SJSA1 (cell line): Measurements from ENCODE around the gene BAIAP2. TPM values are rescaled to one million over a fixed set of nuclear protein-coding genes. Genes with fewer than 3 reads are reported as not detected.

Experiments used
- DNase-seq, 2 experiments: peaks; one replicate each; pipeline ENCODE4 v3.0.0-alpha.2; 2015 to 2020; ENCODE audit warnings: low spot score in 2 of 2, low read depth in 1 of 2
- H3K27ac ChIP-seq: fragments of 250-450 bp; sonication (Bioruptor Pico); 2 replicates; pipeline ENCODE4 v1.5.1; 2020; ENCODE audit warnings: mild to moderate bottlenecking, moderate library complexity
- H3K27me3 ChIP-seq: fragments of 250-450 bp; sonication (Bioruptor Pico); replicated peaks from 2 replicates; pipeline ENCODE4 v1.5.1; 2020; ENCODE audit warnings: mild to moderate bottlenecking, moderate library complexity
- H3K36me3 ChIP-seq: fragments of 250-450 bp; sonication (Bioruptor Pico); 2 replicates; pipeline ENCODE4 v1.5.1; 2020; ENCODE audit warnings: mild to moderate bottlenecking
- H3K4me1 ChIP-seq: fragments of 250-450 bp; sonication (Bioruptor Pico); replicated peaks from 2 replicates; pipeline ENCODE4 v1.6.1; 2021; ENCODE audit warnings: mild to moderate bottlenecking
- H3K4me3 ChIP-seq: fragments of 250-450 bp; sonication (Bioruptor Pico); 2 replicates; pipeline ENCODE4 v1.5.1; 2020; ENCODE audit warnings: mild to moderate bottlenecking
- H3K9me3 ChIP-seq: fragments of 250-450 bp; sonication (Bioruptor Pico); replicated peaks from 2 replicates; pipeline ENCODE4 v1.5.1; 2020; ENCODE audit warnings: mild to moderate bottlenecking
- total RNA-seq: library from RNA; depleted of rRNA; stranded (reverse); fragments of >200 nt; shearing (Covaris generic); gene quantifications from 2 replicates; pipeline ENCODE4 v1.2.3, GENCODE V29; 2014; rRNA removed

Gene BAIAP2, protein sequence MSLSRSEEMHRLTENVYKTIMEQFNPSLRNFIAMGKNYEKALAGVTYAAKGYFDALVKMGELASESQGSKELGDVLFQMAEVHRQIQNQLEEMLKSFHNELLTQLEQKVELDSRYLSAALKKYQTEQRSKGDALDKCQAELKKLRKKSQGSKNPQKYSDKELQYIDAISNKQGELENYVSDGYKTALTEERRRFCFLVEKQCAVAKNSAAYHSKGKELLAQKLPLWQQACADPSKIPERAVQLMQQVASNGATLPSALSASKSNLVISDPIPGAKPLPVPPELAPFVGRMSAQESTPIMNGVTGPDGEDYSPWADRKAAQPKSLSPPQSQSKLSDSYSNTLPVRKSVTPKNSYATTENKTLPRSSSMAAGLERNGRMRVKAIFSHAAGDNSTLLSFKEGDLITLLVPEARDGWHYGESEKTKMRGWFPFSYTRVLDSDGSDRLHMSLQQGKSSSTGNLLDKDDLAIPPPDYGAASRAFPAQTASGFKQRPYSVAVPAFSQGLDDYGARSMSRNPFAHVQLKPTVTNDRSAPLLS
- 37.6 and 59.5 TPM in 2 replicates for total RNA-seq

DNA sequence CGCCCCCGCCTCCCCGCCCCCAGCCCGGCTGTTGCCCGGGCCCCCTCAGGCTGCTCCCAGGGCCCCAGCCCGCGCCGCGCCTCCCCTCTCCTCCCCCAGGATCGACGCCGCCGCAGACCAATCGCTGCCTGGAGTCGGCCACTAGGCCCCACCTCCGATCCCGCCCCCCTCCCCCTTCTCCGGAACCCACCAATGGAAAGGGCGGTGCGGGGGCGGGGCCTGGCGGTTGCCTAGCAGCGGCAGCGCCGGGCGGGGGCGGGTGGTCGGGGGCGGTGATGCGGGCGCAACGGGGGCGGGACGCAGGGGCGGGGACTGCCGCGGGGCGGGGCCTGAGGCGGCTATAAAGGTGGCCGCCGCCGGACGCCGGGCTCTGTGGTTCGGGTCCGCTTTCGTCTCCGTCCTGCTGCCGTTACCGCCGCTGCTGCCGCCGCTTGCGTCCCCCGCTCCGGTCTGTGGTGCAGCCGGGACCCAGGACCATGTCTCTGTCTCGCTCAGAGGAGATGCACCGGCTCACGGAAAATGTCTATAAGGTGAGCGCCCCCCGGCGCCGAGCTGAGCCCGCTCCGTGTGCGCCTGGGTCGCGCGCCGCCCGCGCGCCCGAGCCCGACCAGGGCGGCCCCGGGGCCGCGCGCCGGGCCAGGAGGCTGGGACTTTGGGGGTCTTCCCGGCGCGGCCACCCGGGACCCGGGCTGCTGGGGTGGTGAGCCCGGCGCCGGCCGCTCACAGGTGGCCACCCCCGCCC, at the start of gene BAIAP2:
TSS of gene BAIAP2 (plus strand) at position 373 of the 742 bp plus-strand sequence. CDS start at position 477, 104 bp downstream.
- 0 out of 2 replicates have a peak, but pooled peaks cover 3% of the 10 kb centered on the region for H3K27me3 ChIP-seq
- peaks cover 48% of the 10 kb centered on the region for H3K36me3 ChIP-seq
- peak; percentile 80 to 99 for DNase-seq
- peaks cover 44% of the 10 kb centered on the region for H3K4me1 ChIP-seq
- H3K27ac ChIP-seq, result peak within 1 kb of the TSS; percentile 52; the same call in 1 of the 2 replicates
- H3K4me3 ChIP-seq, result peak within 1 kb of the TSS; percentile 86
- H3K9me3 ChIP-seq, result 0 out of 2 replicates have a peak, but pooled peaks cover 5% of the 10 kb centered on the region

DNA sequence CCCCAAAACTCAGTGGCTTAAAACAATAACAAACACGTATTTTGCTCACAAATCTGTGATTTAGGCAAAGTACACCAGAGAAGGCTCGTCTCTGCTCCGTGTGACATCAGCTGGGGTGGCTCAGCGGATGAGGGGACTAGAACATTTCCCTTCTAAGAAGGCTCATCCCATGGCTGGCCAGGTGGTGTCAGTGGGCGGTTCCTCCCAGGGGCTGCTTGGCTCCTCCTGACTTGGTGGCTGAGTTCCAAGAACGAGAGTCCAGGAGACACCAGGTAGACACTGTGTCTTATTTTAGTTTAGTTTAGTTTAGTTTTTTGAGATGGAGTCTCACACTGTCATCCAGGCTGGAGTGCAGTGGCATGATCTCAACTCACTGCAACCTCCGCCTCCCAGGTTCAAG, 48.9 kb upstream of the BAIAP2 start:
- no peak for DNase-seq
- no peaks in the 10 kb centered on the region for H3K27me3 ChIP-seq
- no peaks in the 10 kb centered on the region for H3K9me3 ChIP-seq
- no peak overlapping the region for H3K27ac ChIP-seq
- no peak overlapping the region for H3K4me3 ChIP-seq
- peaks cover 29% of the 10 kb centered on the region for H3K4me1 ChIP-seq
- no peaks in the 10 kb centered on the region for H3K36me3 ChIP-seq

DNA sequence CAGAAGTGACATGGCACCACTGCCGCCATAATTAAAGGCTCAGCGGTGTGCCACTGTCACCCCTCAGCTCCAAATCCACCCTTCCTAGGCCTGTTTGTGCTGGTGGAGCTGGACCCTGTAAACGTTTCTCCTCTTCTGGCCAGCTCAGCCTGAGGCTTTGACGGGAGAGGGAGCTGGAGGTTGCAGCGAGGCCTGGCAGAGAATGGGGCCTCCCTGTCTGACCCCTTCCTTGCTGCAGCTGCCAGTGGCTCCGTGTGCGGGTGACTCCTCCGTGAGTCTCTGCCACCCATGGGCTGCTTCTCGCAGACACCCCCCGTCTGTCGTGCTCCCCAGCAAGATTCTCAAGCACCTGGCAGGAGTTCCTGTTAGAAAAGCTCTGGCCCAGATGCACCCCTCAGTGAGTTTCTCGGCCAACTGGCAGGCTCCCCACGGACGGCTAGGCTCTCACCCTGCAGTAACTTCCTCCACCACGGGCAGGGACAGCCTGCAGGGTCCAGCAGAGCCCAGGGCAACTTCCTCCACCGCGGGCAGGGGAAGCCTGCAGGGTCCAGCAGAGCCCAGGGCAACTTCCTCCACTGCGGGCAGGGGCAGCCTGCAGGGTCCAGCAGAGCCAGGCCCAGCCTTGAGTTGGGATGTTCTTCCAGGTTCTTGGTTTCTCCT, 48.0 kb upstream of the BAIAP2 start:
- Histone ChIP-seq H3K4me1 (peaks cover 29% of the 10 kb centered on the region), H3K36me3 (peaks cover 5% of the 10 kb centered on the region), H3K4me3 (no peak overlapping the region), H3K9me3 (peaks cover 3% of the 10 kb centered on the region), H3K27ac (no peak overlapping the region), H3K27me3 (no peaks in the 10 kb centered on the region)
- no peak for DNase-seq

DNA sequence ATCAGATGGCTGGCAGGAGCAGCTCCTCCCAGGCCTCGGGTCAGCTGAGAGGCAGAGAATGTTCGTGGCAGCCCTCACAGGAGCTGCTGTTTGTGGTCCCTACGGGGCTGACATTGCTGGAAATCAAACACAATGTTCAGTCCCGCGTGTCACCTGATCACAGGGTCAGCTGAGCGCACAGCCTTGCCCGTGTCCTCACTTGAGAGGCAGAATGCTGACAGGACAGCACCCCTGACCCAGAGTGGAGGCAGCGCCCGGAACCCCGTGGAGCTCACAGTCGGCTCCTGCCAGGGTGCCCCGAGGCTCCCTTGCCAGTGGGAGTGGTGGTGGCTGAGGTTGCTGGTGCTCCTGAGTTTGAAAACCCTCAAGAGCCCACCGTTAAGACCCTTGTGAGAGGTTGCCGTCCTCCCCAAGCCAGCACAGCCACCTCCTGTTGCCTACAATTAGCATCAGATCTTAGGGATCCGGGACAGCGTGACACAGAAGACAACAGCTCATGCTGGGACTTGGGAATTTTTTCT, 47.0 kb upstream of the BAIAP2 start:
- Histone ChIP-seq H3K27ac (no peak overlapping the region), H3K4me3 (no peak overlapping the region), H3K36me3 (peaks cover 10% of the 10 kb centered on the region), H3K4me1 (peaks cover 40% of the 10 kb centered on the region), H3K9me3 (peaks cover 6% of the 10 kb centered on the region), H3K27me3 (no peaks in the 10 kb centered on the region)
- no peak for DNase-seq

DNA sequence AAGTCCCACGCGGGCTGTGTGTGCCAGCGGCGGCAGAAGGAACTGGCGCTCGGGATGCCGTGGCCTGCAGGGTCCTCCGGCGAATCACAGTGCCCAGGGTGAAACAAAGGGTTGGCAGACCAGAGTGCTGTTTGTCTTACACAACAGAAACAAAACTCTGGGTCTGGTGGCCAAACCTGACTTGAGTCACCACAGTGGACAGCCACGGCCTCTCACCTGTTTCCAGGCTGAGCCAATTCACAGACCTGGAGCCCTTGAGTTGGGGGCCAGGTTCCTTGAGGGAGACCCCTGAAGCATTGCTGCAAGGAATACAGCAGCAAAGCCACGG, 45.4 kb upstream of the BAIAP2 start:
- peak in 1 of 2 experiments; percentile 46 for DNase-seq
- peaks cover 6% of the 10 kb centered on the region for H3K9me3 ChIP-seq
- H3K27ac ChIP-seq, result no peak overlapping the region
- H3K36me3 ChIP-seq, result peaks cover 21% of the 10 kb centered on the region
- no peak overlapping the region for H3K4me3 ChIP-seq
- H3K4me1 ChIP-seq, result peaks cover 43% of the 10 kb centered on the region
- H3K27me3 ChIP-seq, result no peaks in the 10 kb centered on the region

DNA sequence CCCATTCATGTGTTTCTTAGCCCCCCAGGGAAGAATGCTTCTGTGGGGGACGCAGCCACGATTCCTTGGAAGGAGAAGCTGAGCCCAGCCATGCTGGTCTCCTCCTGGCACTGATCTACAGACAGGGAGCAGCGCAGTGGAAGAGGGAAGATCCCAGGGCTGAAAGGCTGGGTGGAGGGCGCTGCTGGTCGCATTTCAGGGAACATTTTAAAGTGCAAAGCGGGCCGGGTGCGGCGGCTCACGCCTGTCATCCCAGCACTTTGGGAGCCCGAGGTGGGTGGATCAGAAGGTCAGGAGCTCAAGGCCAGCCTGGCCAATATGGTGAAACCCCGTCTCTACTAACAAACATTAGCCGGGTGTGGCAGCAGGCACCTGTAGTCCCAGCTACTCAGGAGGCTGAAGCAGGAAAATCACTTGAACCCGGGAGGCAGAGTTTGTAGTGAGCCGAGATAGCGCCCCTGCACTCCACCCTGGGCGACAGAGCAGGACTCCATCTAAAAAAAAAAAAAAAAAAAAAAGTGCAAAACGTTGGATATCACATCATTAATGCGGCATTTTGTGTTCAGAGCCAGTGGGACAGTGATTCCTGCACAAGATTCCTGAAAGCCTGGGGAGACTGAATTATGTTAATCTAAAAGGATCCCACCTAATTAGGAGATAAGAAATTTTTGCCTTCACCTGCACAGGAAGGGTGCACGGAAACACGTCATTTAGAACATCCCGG, 43.9 kb upstream of the BAIAP2 start:
- Histone ChIP-seq H3K9me3 (peaks cover 6% of the 10 kb centered on the region), H3K27me3 (no peaks in the 10 kb centered on the region), H3K27ac (peak overlapping the region; percentile 57)

DNA sequence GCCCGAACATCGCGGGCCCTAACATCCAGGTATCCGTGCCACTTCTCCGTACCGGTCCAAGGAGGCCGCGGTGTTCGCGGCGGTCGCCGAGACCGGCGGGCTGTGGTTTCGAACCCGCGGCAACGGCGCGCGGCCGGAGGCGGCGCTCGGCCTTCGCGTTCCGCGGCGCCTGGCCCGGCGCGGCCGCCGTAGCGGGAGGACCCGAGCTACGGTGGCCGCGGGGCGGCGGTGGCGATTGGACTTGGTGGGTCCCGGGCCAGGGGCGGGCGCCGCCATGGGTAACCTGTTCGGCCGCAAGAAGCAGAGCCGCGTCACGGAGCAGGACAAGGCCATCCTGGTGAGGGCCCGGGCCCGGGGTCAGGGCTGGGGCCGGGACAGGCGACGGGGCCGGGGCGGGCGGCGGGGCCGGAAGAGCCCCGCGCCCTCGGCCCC, 43.3 kb upstream of the BAIAP2 start, which contains the start of gene CHMP6:
TSS of gene CHMP6 (plus strand) at position 197 of the 432 bp plus-strand sequence. CDS start at position 275, 78 bp downstream.
- Histone ChIP-seq H3K4me1 (peaks cover 41% of the 10 kb centered on the region), H3K9me3 (peaks cover 6% of the 10 kb centered on the region), H3K36me3 (peaks cover 39% of the 10 kb centered on the region), H3K27ac (peak within 1 kb of the TSS; percentile 57), H3K27me3 (no peaks in the 10 kb centered on the region), H3K4me3 (peak within 1 kb of the TSS; percentile 100)
- DNase-seq, result peak; percentile 70 to 83

More for the DNA sequence above, 43.9 kb upstream of the BAIAP2 start:
- peaks cover 36% of the 10 kb centered on the region for H3K4me1 ChIP-seq
- H3K36me3 ChIP-seq, result peaks cover 33% of the 10 kb centered on the region
- peak in 1 of 2 experiments; percentile 42 for DNase-seq
- peak overlapping the region; percentile 100 for H3K4me3 ChIP-seq

DNA sequence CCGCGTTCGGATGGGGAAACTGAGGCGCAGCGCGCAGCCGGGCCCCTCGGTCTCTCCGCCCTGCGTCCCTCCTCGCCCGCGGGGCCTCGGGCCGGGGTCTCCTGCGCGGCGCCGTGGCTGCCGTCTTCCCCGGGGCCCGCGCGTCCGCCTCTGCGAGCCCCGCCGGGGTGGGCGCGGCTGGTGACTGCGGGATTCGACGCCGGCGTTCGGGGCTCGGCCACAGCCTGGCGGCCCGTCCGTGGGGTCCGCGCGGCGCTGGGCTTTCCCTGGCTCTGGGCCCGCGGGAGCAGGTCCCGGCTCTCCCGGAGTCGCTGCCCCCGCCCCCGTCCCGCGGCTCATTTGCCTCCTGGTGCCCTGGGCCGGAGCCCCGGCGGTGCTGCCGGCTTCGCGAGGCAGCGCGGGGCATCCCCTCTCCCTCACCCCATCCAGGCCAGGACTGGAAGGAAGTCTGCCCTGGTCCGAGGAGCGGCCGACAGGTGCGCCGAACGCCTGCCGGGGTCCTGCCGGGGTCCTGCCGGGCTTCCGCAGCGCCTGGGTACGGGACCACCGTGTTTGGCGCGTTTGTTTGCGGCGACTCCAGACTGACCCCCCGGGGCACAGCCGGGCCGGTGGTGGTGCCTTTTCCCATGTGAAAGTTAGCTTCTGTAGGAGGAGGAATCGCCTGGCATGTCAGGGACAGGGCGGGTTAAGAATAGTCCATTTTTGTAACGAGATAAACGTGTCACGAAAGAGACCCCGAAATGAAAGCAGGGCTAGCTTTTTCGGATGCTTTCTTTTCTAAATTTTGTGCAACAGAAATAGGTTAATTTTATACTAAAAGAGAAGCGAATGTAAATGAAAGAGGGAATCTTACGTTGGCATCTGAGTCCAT, 42.6 kb upstream of the BAIAP2 start:
- peaks cover 45% of the 10 kb centered on the region for H3K36me3 ChIP-seq
- DNase-seq, result no peak
- peaks cover 6% of the 10 kb centered on the region for H3K9me3 ChIP-seq
- no peaks in the 10 kb centered on the region for H3K27me3 ChIP-seq
- H3K4me3 ChIP-seq, result peak overlapping the region; percentile 100
- peak overlapping the region; percentile 57 for H3K27ac ChIP-seq
- H3K4me1 ChIP-seq, result peaks cover 48% of the 10 kb centered on the region

DNA sequence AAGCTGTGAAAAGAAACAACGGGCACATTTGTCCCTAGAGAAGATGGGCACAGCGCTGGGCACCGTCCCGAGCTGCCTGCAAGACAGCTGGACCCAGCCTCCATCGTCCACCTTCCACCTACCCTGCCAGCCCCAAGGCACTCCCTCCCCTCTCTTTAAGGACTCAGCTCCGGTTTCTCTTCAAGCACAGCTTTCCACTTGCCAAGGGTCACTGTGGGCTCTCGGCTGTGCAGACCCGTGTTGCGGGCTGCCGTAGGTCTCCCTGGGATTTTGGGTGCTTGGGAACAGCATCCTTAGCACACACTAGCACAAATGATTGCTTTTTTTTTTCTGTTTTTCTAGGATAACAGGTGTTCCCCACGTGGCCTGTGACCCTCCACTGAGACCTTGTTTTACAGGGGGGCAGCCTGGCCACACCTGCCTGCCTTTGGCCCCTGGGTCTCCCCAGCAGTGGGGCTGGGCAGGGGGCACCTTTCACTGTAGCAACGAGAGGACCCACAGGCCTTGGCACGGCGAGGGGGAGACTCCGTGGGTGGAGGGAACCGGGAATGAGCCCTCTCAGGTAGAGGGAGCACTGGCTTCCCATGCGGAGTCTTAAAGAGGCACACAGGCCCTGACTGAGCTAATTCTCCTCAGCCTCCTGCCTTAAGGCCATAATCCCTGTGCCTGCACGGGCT, 41.9 kb upstream of the BAIAP2 start:
- H3K36me3 ChIP-seq, result peaks cover 53% of the 10 kb centered on the region
- no peak overlapping the region for H3K27ac ChIP-seq
- peaks cover 6% of the 10 kb centered on the region for H3K9me3 ChIP-seq
- no peaks in the 10 kb centered on the region for H3K27me3 ChIP-seq
- DNase-seq, result no peak
- H3K4me3 ChIP-seq, result peak overlapping the region; percentile 100
- H3K4me1 ChIP-seq, result peaks cover 56% of the 10 kb centered on the region

DNA sequence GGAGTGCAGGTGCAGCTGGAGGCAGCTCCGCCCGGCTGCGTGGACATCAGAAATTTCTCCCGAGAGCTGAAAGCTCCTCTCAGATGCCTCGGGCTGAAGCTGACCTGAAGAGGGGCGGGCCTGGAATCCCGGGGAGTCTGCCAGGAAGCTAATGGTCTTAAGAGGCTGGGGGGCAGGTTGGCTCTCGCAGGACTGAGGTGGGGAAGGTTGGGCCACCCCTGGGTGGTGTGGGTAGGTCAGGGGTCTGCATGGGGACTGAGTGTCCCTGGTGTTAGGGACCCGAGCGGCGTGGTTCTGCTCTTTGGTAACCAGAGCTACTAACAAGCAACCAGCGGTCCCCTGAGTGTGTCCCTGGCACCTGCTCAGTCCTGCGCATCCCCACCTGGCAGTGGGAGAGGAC, 39.8 kb upstream of the BAIAP2 start:
- no peaks in the 10 kb centered on the region for H3K27me3 ChIP-seq
- DNase-seq, result no peak
- H3K4me3 ChIP-seq, result no peak overlapping the region
- H3K27ac ChIP-seq, result no peak overlapping the region
- peaks cover 73% of the 10 kb centered on the region for H3K36me3 ChIP-seq
- peaks cover 6% of the 10 kb centered on the region for H3K9me3 ChIP-seq
- H3K4me1 ChIP-seq, result peaks cover 56% of the 10 kb centered on the region

DNA sequence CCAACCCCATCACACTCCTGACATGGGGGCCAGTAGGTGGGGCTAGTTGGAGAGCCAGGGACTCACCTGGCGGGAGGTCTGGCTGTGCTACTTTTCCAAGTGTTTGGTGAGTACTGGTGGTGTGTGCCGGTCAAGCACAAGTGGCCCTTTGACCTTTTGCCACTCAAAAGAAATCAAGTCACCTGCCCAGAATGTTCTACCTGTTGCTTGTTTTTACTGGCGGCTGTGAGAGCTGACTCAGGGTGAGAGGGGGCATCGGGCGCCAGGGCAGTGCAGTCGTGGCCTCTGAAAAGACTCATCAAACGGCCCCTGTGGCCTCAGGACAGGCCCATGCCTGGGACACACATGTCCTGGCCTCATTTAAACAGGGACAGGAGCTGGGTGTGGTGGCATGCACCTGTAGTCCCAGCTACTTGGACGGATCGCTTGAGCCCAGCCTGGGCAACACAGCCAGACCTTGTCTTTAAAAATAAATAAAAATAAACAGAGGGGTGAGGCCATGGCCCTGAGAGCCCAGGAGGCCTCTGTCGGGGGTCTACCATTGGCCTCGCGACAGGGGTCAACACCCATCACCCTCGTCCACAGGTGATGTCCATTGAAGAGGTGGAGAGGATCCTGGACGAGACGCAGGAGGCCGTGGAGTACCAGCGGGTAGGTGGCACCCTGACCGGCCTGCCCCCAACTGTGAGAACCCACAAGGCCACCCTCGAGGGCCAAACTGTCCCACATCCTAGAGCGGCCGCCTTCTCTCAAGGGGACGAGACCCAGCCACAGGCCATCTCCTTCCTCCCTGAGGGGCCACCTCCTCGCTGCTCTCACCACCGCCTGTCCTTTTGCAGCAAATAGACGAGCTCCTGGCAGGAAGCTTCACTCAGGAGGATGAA, 38.3 kb upstream of the BAIAP2 start:
- Histone ChIP-seq H3K27me3 (no peaks in the 10 kb centered on the region), H3K4me3 (no peak overlapping the region)
- DNase-seq, result no peak

More for the DNA sequence above, 38.3 kb upstream of the BAIAP2 start:
- peaks cover 81% of the 10 kb centered on the region for H3K36me3 ChIP-seq
- H3K9me3 ChIP-seq, result peaks cover 6% of the 10 kb centered on the region
- peaks cover 52% of the 10 kb centered on the region for H3K4me1 ChIP-seq
- H3K27ac ChIP-seq, result peak overlapping the region; percentile 73
